Glutamatergic neuron (in vitro differentiated cells): ENCODE data around the gene STARD3. TPM values are rescaled to one million over a fixed set of nuclear protein-coding genes. Genes with fewer than 3 reads are reported as not detected.

Experiments used
- DNase-seq: peaks from one replicate; pipeline ENCODE4 v3.0.0; 2022
- H3K27ac Mint-ChIP-seq: one replicate; pipeline ENCODE4 v1.8.0; 2020; ENCODE audit warnings: mild to moderate bottlenecking, mixed read lengths, inconsistent platforms; ENCODE audit not compliant: unreplicated experiment
- H3K27me3 Mint-ChIP-seq: one replicate; pipeline ENCODE4 v1.8.0; 2020; ENCODE audit warnings: mild to moderate bottlenecking, moderate library complexity, mixed read lengths, inconsistent platforms; ENCODE audit not compliant: unreplicated experiment
- H3K36me3 Mint-ChIP-seq: one replicate; pipeline ENCODE4 v1.8.0; 2020; ENCODE audit warnings: mild to moderate bottlenecking, mixed read lengths, inconsistent platforms; ENCODE audit not compliant: unreplicated experiment
- H3K4me1 Mint-ChIP-seq: one replicate; pipeline ENCODE4 v1.8.0; 2020; ENCODE audit warnings: mild to moderate bottlenecking, low read depth, mixed read lengths, inconsistent platforms; ENCODE audit not compliant: unreplicated experiment
- H3K4me3 Mint-ChIP-seq: one replicate; pipeline ENCODE4 v1.8.0; 2020; ENCODE audit warnings: mild to moderate bottlenecking, mixed read lengths, inconsistent platforms; ENCODE audit not compliant: unreplicated experiment
- H3K9me3 Mint-ChIP-seq: one replicate; pipeline ENCODE4 v1.8.0; 2020; ENCODE audit warnings: mild to moderate bottlenecking, moderate library complexity, mixed read lengths, inconsistent platforms; ENCODE audit not compliant: unreplicated experiment
- total RNA-seq: library from RNA; stranded (reverse); fragmentation: NEBNext Ultra II Directional; extraction: Animal tissue kit (Norgen Biotek cat#: 25700); gene quantifications from one replicate; pipeline ENCODE4 v1.2.1, GENCODE V29; 2021; ENCODE audit not compliant: unreplicated experiment
- TF ChIP-seq, protein P1 (sequence below): fragments of 200-600 bp; sonication (generic); IDR thresholded peaks from one replicate; pipeline ENCODE4 v1.5.0; 2021; ENCODE audit not compliant: partially characterized antibody, unreplicated experiment

The STARD3 gene
- total RNA-seq, 1 donor from 2014 or later: 48.0 TPM

DNA sequence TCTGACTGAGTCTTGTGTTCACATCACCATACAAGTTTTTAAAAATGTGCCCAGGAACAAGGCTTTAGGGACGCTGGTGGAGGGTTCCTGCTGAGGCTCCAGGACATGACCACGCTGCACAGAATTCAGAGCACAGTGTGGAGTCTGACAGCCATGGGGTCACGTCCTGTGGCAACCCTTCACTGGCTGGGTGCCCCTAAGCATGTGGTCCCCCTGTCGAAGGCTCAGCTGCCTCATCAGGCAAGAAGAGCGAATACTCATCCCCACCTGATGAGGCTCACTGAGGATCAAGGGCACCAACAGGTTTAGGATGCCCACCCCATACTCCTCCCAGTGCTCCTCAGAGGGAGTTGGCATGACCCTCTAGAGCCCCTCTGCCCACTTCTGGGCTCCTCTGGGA is 37.2 kb downstream of the STARD3 start:
- no peaks in the 10 kb centered on the region for H3K36me3 Mint-ChIP-seq
- no peak for DNase-seq
- no peaks in the 10 kb centered on the region for H3K4me1 Mint-ChIP-seq
- peaks cover 5% of the 10 kb centered on the region for H3K27me3 Mint-ChIP-seq
- TF ChIP-seq, protein P1, sequence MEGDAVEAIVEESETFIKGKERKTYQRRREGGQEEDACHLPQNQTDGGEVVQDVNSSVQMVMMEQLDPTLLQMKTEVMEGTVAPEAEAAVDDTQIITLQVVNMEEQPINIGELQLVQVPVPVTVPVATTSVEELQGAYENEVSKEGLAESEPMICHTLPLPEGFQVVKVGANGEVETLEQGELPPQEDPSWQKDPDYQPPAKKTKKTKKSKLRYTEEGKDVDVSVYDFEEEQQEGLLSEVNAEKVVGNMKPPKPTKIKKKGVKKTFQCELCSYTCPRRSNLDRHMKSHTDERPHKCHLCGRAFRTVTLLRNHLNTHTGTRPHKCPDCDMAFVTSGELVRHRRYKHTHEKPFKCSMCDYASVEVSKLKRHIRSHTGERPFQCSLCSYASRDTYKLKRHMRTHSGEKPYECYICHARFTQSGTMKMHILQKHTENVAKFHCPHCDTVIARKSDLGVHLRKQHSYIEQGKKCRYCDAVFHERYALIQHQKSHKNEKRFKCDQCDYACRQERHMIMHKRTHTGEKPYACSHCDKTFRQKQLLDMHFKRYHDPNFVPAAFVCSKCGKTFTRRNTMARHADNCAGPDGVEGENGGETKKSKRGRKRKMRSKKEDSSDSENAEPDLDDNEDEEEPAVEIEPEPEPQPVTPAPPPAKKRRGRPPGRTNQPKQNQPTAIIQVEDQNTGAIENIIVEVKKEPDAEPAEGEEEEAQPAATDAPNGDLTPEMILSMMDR: no peak
- H3K4me3 Mint-ChIP-seq: no peak overlapping the region
- no peak overlapping the region for H3K27ac Mint-ChIP-seq
- no peaks in the 10 kb centered on the region for H3K9me3 Mint-ChIP-seq

DNA sequence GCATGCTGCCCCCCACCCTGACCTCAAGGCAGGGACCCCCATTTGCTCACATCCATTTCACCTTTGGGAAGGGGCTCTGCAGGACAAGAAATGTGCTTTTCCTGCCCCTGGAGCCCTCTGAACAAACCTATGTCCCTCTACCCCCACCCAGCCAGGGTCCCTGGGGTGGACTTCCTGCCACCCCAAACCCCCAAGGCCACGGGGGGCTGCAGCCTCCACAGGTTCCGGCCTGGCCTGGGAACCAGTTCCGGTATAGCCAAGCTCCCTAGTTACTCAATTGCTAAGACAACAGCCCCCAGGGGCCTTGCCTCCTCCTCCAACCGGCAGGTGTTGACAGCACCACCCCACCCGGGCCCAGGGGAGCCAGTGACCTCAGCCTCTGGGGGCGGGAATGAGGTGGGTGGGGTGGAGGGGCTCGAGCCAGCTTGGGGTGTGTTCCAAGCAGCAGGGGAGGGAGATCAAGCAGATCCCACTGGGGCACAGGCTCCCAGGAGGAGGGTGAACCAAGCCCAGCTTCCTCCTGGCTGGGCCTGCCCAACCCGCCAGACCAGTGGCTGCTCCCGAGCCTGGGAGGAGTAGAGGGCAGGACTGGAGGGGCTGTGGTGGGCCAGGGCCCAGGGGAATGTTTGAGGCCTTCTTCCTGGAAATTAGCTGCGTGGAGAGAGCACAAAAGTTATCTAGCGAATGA is 37.9 kb downstream of the STARD3 start:
- H3K4me3 Mint-ChIP-seq: no peak overlapping the region

DNA sequence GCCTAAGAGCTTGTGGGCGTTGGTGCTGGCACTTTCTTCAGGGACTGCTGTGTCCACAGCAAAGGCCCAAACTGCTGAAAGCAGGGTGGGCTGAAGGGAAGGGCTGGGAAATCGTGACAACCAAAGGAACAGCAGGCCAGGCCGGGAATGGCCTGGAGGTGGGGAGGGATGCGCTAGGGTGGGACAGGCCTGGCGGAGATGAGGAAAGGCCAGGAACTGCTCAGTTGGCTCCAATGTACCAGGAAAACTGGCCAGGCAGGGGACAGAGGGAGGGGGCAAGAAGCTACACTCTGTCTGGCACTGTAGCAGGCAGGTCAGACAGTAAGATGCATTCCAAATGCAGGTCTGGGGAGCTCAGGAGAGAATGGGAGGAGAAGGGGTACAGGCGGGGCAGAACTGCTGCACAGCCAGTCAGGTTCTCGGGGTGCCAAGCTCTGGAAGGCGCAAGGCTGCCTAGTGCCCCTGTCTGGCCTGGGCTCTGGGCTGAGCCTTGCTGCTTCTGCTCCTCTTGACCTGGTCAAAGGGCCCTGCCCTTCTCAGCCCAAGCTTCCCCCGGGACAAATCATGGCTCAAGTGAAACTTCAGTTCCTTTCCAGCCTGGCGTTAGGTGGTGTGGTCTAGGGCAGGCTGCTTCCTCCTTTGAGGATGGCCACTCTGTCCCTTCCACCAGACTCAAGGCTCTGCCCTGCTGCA is 38.6 kb downstream of the STARD3 start:
- TF ChIP-seq, protein P1: no peak
- Mint-ChIP-seq H3K27ac (no peak overlapping the region), H3K36me3 (no peaks in the 10 kb centered on the region), H3K27me3 (peaks cover 3% of the 10 kb centered on the region), H3K4me3 (no peak overlapping the region), H3K4me1 (no peaks in the 10 kb centered on the region), H3K9me3 (no peaks in the 10 kb centered on the region)
- no peak for DNase-seq

More for the DNA sequence above, 37.9 kb downstream of the STARD3 start:
- H3K27me3 Mint-ChIP-seq: peaks cover 3% of the 10 kb centered on the region
- no peaks in the 10 kb centered on the region for H3K4me1 Mint-ChIP-seq
- no peak for DNase-seq
- no peaks in the 10 kb centered on the region for H3K9me3 Mint-ChIP-seq
- no peak overlapping the region for H3K27ac Mint-ChIP-seq
- TF ChIP-seq, protein P1: no peak
- H3K36me3 Mint-ChIP-seq: no peaks in the 10 kb centered on the region

DNA sequence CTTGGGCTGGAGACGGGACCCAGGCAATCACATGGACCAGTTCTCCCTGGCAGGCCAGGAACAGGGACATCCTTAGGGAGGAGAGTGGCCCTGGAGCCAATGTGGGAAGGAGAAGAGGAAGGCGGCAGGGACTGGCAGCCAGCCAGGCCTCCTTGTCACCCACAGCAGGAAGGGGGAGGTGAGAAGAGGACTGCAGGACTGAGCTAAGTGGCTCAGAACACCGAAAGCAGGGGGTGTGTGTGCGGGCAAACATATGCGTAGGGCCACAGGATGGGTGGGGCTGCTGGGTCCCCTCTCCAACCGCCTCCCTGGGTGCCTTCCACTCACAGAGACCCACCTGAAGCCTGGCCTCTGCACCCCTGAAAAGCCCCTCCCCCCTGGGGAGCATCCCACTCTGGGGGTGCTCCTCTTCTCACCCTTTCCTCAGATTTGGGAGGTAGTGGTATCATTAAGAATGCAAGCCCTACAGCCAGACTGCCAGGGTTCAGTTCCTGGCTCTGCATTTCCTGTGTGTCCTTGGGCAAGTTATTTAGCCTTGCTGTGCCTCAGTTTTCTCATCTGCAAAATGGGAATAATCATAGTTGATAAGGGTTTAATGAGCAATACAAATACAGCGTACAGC is 39.4 kb downstream of the STARD3 start:
- Mint-ChIP-seq H3K27ac (no peak overlapping the region), H3K9me3 (no peaks in the 10 kb centered on the region), H3K36me3 (no peaks in the 10 kb centered on the region), H3K27me3 (peaks cover 1% of the 10 kb centered on the region), H3K4me1 (no peaks in the 10 kb centered on the region), H3K4me3 (no peak overlapping the region)
- TF ChIP-seq, protein P1: no peak
- no peak for DNase-seq

DNA sequence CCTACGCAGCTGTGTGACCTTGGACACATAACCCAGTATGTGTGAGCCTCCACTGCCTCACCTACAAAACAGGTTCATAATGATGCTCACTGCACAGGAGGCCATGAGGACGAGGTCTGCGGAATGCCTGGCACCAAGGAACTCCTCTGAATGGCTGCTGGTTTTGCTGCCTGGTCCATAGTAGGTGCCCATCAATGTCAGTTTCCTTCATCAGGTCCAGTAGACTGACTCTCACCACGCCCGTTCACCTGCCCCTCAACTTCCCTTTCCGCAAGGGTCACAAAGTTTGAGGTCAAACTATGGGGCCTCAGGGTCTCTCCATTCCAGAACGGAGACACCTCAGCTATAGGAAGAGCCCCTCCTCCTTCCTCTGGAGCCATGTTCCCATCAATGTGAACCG is 40.1 kb downstream of the STARD3 start:
- no peak for DNase-seq
- Mint-ChIP-seq H3K9me3 (no peaks in the 10 kb centered on the region), H3K36me3 (no peaks in the 10 kb centered on the region), H3K27me3 (peaks cover 1% of the 10 kb centered on the region), H3K27ac (no peak overlapping the region), H3K4me3 (no peak overlapping the region), H3K4me1 (no peaks in the 10 kb centered on the region)
- TF ChIP-seq, protein P1: no peak
